AG09319 (cell line): ENCODE measurements around the gene LRPPRC.
"Not testable (repeated sequence)": the region's sequence is repeated elsewhere in the genome, so short reads cannot be mapped to it uniquely, and the experiment has no call there.

Source experiments
- DNase-seq: peaks from one replicate; pipeline ENCODE4 v3.0.0-alpha.2; 2010; ENCODE audit warnings: low read depth; ENCODE audit errors: extremely low read depth
- CTCF ChIP-seq: IDR thresholded peaks from 2 replicates; pipeline ENCODE4 v1.5.1; 2011; ENCODE audit warnings: low read depth, mild to moderate bottlenecking, inconsistent platforms, low read length, moderate library complexity

Gene LRPPRC

DNA sequence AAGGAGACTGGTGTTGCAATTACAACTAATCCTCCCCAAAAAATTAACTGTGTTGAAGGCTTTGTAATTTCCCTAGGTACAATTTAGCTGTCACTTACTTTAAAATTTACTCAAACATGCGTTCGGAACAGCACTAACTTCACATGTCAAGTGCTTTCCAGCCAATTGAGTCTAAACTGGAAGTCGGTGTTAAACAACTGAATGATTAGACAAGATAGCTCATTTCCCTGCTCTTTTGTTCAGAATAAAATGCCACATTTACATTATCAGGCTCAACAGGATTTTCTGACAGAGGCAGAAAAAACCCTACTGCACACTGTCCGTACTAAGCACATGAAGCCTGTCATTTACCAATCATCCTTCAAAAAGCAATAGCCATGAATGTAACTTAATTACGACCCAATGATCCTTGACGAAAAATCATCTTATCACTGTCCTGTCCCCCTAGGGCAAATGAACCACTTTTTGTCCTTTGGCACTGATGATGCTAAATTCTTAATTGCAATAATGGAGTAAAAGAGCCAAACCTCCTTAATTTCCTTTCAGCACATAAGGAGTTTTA is 56.0 kb downstream of the LRPPRC start:
- DNase-seq = no peak
- no peak for TF ChIP-seq CTCF

DNA sequence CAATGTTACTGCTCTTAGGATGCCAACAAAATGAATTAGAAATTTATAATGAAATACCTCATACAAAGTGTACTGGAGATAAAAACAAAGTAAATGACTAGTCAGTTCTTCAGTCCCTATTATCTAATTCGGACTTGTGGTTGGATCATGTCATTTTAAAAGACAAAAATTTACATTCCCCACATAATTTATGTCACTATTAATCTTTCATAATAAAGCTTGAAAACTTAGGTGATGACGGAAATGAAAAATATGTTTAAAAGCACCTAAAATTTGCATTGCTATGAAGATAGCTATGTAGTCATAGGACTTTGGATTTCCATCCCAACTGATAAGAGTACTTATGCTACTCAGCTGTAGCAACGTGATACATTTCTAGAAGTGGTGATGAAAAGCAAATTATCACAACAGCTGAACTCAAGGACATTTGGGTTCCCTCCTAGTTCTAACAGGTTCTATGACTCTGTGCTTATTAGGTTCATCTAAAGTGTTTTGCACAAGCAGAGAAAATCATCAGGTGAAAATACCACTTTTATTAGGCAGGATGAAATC is 58.4 kb downstream of the LRPPRC start:
- DNase-seq = no peak
- no peak for TF ChIP-seq CTCF

DNA sequence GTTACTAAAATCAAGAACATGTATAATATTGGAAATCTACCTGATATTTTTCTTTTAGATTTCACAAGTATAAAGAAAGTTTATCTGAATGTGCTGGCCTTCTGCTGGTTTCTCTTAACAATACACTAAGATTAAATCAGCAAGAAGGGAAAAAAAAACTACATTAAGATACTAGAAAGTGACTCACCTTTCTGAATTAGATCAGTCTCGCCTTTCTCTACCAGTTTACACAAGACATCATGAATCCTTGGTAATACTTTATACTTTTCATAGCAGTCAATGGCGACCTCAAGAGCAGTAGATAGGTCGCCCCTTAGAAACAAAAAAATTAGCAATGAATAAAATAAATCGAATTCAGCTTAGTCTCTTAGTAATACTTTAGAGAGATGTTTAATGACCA is 61.2 kb downstream of the LRPPRC start:
- no peak for DNase-seq
- TF ChIP-seq CTCF = no peak

DNA sequence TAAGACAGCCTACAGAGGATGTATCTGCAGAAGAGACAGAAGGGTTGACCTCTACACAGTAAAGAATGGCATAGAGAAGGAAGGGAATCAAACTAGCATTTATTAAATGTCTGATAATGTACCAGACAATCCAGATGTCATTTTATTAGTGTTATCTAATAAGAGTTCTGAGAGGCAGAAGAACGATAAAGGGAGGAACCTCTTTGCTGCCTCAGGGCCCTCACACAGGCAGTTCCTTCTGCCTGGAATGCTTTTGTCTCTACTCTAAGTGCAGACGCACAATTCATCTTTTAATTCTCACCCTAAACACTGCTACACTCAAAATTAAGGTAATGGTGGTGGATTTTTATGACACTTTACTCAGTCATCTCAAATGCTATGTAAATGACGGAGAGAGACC is 64.5 kb downstream of the LRPPRC start:
- no peak for TF ChIP-seq CTCF
- DNase-seq = no peak

DNA sequence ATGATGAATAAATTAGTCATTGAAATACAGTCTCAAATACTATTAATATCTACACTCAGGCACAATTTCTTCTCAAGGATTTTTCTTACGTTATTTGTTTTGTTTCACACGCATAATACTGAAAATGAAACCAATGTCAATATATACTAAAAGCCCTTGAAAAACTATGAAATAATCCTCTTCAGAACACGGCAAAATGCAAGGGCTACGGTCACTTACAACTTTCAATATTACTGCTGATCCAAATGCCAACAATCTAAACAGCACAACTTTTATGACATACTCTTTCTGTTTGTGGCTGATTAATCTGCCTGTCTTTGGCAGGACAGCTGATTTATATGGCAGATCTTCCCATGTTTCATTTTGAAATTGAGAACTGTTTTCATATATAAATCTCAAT is 68.3 kb downstream of the LRPPRC start:
- TF ChIP-seq CTCF = no peak
- DNase-seq = no peak

DNA sequence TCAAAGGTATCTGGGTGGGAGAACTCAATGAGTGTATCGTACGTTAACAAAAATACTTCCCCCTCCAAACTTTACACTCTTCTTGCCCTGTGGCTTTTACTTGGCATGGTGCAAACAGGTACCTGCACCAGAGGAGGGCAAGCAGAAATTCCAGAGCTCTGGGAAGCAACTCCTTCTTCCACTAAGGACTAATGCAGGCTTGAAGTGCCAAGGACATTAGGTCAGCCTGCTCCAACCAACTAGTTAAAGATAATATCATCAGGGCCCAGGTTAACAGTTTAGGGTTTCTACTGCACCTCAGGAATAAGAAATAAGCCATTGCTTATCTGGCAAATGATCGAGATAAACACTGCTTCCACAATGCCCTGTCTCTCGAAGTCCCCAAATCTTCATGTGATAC is 70.4 kb downstream of the LRPPRC start:
- no peak for TF ChIP-seq CTCF
- no peak for DNase-seq

DNA sequence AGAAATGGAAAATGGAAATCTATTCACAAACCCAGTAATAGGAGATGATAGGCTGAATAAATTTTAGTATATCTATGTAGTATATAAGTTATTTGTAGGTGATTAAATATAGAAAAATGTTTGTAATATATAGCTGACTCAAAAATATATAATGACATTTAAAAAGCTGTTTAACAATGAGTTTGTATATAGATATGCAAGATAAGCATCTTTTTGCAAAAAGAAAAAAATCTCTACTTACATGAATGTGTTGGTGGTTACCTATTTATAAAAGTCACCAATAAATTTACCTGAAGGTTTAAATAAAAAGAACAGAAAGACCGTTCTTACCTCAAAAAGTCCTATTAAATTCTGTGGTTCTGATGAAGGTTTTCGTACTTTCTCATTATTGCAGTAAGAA is 71.3 kb downstream of the LRPPRC start:
- no peak for DNase-seq
- TF ChIP-seq CTCF = no peak

- not testable (repeated sequence) for DNase-seq
Measured at GRCh38 chr2:43911136-43911790, 84.5 kb downstream of the LRPPRC start.
